Stimulated activated CD4-positive, alpha-beta T cell treated with anti-CD3 and anti-CD28 coated beads, Interleukin-15, amount 100 ng/mL, for 1 hour (primary cell): Measurements from ENCODE around the gene TRIOBP.

Experiments used
- DNase-seq, 2 donors: peaks; one replicate each; pipeline ENCODE4 v3.0.0-alpha.2; 2020; ENCODE audit warnings: low read depth in 1 of 2, low spot score in 1 of 2

The TRIOBP gene

DNA sequence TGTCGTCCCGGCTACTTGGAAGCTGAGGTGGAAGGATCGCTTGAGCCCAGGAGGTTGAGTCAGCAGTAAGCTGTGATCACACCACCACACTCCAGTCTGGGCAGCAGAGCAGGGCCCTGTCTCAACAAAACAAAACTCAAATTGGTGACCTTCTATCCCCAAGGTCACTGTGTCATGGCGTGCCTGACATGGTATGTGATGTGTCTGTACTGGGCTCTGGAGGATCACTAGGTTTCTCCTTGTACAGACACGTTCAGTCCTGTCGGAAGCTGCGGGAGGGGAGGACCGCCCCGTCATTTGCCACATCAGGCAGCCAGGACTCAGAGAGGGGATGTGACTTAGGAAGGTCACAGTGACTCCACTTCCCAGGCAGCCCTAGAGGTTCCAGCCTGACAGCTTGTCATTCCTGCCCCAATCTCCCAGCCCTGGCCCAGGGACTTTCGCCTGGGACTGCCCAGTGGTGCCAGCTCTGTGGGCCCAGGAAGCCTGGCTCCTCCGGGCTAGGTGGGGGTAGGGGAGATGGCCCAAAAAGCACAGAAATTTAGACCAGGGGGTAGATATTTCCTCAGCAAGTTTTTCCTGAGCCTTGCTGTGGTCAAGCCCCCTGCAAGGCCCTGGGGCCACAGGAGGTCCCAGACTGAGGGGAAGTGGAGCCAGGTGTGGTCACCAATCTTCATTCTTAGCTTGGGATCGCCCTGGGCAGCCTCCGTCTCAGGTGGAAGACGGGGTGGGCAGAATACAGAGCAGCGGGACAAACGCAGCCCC is 53.2 kb downstream of the TRIOBP start:
- DNase-seq = no peak

DNA sequence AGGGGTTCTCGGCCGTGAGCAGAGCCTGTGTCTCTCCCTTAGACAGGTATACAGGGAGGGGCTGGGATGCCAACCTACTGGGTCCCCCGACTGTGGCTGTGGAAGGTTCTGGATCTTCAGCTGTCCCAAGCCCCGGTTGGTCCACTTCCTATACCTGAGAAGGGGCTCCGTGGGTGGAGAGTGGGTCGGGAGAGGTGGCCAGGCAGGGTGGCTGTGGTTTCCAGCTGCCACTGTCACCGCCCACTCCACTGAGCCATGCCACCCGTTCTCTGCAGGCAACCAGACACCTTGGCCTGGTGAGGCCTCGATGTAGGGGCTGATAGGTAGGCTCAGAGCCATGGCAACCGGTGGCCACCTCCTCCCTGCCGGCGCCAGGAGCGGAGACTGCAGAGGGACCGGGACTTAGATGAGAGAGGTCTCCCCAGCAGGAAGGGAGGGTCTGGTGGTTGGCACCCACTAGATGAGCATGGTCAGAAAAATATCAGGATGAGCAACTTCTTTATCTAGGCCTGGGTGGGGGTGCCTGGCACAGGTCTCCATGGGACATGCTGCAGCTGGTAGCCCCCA is 53.8 kb downstream of the TRIOBP start:
- DNase-seq = no peak

DNA sequence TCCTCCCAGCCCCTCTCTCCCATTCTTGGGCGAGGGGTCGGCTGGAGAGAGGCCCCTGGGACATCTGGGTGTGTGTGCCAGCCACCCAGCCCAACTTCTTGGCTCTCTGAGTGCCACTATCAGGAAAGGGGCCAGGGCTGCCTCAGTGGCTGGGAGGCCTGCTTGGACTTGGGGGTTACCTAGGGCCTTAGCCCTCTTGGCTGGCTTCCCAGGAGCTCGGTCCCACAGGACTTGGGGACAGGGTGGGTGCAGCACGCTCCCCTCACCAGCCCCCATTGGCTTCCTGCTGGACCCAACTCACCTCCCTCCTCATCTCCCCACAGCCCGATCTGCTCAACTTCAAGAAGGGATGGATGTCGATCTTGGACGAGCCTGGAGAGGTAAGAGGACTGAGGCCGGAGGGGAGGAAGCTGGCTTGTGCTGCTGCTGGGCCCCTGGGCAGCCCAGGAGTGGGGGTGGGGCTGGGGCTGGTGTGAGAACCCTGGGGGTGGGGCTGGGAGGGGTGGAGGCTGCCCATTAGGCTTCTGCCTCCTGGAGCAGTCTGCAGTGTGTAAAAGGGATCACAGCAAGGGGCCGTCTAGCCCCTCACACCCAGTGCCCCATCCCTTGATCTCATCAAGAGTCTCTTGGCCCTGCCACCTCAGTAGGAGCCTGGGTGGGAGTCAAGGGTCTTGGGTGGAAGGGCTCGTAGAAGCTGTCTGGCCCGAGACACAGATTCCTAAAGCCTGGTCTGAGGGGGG is 54.8 kb downstream of the TRIOBP start:
- DNase-seq = no peak

DNA sequence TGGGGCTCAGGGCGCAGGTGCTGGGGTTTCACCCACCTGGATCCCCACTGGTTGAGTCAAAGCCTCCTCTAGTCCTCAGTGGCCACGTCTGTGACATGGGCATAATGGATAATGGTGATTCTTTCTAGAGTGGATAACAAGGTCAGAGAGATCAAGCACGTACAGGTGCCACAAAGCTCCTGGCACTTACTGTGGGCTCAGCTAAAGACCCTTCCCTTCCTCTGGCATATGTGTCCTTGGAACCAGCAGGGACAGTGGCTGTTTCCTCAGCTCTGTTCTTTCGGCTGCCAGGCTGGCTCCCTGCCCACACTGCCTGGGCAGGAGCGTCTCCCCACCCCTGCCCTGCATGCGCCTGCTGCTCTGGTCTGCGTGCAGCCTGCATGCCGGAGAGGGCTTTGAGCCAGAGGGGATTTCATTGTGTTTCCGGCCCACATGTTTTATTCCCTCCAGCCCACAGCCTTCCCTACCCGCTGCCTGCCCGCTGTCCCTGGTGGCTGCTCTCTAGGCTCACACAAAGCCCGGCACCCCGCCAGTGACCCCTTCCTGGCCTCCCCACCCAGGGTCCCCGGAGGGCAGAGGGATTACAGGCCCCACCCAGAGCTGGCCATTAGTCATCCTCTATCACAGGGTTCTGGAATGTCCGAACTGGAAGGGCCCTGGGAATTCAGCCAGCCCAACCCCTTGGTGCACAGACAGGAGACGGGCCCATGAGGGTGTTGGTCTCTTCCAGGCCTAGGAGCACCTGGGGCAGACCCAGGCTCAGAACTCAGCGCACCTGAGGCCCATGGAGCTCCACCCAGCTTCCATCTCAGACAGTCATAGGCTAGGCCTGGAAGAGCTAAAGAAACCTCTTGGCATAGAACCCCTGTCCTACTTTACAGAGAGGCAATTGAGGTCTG is 55.6 kb downstream of the TRIOBP start:
- DNase-seq = no peak

DNA sequence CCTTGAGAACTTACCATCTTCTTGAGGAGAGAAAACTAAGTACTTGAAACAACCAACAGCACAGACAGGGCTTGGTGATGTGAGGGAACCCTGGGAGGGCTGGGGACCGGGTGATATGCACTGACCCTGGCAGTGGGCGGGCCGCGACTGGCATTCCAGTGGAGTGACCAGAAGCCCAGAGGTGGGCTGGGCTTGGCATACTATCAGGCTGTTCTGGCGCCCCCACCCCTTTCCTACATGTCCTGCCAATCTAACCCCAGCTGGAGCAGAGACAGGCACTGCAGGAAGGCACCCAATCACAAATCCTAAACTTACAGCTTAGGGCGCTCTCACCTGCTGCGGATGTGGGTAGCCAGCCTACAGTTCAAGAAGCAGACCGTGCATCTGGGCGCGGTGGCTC is 56.9 kb downstream of the TRIOBP start:
- no peak for DNase-seq

DNA sequence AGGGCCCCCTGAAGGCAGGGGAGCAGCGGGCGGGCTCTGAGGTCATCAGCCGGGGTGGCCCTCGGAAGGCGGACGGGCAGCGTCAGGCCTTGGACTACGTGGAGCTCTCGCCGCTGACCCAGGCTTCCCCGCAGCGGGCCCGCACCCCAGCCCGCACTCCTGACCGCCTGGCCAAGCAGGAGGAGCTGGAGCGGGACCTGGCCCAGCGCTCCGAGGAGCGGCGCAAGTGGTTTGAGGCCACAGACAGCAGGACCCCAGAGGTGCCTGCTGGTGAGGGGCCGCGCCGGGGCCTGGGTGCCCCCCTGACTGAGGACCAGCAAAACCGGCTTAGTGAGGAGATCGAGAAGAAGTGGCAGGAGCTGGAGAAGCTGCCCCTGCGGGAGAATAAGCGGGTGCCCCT is 60.8 kb downstream of the TRIOBP start:
- no peak for DNase-seq

DNA sequence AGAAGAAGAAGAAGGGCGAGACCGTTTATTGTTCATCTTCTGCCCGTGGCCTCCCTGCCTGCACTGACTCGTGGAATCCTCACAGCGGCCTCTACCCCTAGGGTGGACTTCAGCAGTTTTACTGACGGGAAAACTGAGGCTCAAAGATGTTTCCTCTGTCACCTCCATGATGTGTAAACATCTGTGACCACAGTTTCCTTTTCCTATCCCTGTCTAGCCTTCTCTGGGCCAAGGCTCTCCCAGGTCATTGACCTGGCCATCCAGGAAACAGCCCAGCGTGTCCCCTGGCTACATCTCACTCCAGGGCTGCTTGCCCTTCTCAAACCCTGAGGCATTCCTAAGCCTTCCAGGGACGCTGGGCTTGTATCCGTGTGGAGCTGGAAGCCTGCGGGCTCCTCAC is 61.8 kb downstream of the TRIOBP start:
- DNase-seq = no peak

DNA sequence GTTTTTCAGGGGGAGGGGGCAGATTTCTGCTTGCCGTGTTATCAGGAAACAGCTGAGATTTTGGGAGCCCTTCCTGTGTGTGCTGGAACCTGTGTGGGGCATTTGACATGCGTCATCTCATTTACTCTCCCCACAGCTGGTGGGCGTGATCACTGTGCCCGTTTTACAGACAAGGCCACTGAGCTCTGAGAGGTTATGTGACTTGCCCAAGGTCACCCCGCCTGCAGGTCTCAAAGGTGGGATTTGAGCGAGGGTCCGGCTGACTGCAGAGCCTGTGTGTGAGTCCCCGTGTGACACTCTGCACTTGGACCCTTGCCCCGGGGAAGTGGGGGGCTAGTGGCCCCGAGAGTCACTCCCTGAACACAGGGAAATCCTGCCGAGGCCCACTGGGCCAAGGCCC is 62.4 kb downstream of the TRIOBP start:
- no peak for DNase-seq

DNA sequence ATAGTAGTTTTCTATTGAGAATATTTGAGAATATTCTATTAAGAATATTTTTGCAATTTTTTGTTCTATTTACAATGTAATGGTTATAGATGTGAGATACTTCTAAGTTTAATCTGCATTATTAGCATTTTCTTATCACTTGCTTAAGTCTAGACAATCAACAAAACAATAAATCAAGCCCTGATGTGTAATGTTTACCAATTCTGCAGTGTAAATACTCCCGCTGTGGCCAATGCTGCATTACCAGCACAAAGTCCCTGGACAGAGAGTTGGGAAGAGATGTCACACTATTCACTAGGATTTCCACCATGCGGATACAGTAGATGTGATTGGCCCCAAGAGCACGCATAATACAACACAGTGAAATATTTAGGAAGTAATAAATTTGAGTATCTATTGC is 63.3 kb downstream of the TRIOBP start:
- no peak for DNase-seq

DNA sequence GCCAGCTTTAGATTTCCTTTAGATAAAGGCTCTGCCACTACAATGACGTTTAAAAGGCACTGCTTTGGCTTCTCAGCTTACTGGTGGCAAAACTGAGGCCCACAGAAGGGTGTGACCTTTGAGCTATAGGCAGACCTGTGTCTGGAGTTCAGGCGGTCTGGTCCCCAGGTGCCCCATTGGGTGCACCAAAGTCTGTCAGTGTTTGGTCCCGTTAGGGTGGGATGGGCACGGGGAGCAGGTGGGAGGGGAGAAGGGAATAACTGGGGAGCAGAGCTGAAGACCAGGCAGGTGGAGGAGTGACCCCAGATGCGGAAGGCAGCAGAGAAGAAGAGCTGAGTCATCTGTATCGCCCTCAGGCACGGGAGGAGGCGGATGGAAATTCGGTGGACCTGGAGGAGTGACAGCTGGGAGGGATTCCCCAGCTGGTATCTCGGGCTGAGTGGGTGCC is 65.6 kb downstream of the TRIOBP start:
- DNase-seq = no peak

DNA sequence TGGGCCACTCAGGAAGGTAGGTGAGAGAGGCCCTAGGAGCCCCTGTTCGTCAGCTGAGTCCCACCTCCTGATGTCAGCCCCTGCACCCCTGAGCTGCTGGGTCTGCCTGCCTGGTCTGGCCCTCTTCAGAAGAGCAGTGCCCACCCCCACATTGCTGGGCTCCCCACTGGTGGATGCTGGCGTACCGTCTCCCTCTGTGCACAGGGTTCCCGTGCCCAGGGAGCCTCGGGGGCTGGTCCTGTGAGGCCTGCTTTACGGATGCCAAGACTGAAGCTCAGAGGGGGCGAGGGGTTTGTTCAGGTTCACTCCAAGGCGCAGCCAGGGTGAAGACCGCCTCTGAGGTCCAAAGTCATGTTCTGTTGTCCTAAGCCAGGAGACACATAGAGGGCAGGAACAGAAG is 66.2 kb downstream of the TRIOBP start:
- no peak for DNase-seq

DNA sequence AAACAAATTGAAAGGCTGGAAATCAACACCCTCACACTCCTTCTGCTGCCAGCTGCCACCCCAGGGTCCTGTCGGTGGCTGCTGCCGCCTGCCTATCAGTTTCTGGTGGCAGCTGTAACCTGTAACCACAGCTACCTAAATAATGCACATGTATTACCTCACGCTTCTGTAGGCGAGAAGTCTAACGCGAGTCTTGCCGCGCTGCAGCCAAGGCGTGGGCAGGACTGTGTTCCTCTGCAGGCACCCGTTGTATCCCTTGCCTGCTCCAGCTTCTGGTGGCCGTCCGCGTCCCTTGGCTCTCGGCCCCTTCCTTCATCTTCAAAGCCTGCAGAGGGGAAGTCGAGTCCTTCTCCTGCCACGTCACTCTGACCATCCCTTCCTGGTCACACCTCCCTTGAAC is 66.8 kb downstream of the TRIOBP start:
- no peak for DNase-seq

DNA sequence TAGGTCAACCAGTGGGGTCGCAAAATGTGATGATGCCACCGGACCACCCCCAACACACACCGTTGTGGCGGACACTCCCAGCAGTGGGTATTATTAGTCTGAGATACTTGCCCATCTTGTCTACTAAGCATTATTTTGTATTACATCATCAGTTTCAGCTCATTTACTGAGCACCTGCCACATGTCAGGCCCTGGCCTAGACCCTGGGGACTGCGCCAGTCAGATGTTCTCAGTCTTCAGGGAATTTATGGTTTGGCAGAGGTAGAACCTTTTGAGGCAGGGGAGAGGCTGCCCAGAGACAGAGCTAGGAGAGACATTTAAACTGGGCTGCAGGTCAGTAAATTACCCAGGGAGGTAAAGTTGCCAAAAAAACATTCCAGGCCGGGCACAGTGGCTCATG is 67.8 kb downstream of the TRIOBP start:
- DNase-seq = no peak

DNA sequence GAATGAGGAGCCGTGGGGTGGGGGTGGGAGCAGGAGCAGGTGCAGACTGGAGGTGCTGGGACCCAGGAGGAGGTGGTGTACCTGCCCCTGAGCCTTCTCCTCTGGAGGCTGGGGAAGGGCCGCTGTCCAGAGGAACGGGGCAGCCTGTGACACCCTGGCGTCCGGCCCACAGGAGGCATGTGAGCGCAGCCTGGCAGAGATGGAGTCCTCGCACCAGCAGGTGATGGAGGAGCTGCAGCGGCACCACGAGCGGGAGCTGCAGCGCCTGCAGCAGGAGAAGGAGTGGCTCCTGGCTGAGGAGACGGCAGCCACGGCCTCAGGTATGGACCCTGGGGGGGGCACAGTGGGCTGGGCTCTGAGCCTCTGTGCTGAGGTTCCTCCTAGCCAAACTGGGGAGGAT is 68.7 kb downstream of the TRIOBP start:
- no peak for DNase-seq

DNA sequence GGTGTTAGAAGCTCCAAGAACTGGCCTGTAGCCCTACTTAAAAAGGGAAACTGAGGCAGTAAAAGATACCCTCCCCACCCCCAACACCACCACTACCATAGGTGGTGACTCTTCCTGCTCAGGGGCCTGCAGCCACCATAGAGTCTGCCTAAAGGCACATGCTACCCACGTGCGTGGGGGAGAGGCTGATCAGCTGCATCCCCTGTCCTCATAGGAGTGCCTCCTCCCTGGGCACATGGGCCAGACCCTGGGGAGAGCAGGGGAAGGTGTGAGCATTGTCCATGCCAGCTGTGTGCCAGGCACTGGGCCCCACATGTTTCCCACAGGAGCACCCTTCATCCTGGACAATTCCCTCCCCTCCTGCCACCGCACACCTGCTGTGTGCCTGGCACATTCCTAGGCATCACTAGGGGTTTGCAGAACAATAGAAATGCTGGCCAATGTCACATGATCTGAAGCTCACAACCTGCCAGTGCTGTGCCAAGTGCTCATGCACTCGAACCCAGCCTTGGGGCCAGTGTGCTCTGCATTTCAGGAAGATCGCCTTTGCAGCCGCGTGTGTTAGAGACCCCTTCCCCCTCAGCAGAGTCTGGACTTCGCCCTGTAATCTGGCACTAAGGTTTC is 69.2 kb downstream of the TRIOBP start:
- no peak for DNase-seq

DNA sequence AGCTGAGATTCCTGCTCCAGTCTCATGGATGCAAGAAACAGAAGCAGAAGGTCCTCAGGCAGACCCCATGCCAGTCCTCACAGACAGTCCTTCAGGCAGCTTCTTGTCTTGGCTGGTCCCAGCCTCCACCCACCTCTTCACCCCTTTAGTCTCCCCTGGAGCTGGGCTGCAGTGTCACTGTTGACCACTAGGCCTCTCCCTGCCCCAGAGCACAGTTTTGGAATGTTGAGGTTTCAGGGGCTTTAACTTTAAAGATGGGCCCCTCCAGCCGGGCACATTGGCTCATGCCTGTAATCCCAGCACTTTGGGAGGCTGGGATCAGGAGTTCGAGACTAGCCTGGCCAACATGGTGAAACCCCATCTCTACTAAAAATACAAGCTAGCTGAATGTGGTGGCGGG is 71.4 kb downstream of the TRIOBP start:
- no peak for DNase-seq

DNA sequence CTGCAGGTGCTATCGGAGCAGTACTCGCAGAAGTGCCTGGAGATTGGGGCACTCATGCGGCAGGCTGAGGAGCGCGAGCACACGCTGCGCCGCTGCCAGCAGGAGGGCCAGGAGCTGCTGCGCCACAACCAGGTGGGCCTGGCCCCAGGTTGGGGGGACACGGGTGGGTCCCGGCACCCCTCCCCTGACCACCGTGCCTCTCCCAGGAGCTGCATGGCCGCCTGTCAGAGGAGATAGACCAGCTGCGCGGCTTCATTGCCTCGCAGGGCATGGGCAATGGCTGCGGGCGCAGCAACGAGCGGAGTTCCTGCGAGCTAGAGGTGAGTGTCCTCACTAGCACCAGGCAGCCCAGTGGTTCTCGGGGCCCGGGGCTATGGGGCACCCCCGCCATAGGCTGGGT is 72.2 kb downstream of the TRIOBP start:
- no peak for DNase-seq

DNA sequence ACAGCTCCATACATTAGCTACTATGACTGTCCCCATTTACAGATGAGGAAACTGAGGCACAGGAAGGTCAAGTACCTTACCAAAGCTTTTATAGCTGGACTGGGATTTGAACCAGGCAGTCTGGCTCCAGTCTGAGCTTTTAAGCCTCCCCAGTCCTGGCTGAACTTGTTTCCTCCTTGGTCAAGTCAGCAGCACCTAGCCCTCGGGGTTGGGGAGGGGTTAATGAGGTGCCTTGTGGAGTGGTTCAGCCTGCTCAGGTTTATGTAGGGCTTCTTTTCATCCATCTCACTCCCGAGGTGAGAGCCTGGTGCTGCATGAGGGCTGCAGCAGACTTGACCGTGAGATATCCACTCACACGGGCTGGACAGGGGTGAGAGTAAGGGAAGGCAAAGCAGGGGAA is 74.2 kb downstream of the TRIOBP start:
- no peak for DNase-seq

DNA sequence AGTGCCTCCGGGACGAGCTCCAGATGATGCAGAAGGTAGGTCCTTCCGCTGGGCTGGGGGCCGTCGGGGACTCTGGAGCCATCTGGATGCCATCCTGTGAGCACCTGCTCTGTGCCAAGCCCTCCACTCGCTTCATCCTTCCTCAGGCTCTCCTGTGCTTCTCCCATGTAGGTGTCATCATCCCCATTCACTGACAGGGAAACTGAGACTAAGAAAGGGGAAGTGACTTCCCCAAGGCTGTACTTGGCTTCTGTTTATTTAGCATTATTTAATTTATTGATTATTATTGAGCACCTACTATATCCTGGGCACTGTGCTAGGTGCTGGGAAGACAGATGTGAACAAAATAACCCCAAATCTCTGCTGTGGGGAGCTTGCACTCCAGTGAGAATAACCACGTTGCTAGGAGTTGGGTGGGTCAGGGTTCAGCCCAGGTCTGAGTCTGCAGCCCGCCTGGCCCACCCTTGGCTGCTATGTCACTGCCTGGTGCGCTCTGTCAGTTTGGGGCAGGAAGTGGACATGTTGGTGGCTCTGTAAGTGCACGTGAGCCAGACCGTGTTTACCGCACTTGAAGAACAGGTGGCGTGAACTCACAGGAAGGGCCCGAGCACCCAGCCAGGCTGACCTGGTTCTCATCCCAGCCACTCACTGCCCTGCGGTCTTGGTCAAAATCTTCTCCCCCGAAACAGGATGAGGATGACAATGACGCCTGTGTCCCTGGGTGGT is 75.0 kb downstream of the TRIOBP start:
- DNase-seq = no peak

DNA sequence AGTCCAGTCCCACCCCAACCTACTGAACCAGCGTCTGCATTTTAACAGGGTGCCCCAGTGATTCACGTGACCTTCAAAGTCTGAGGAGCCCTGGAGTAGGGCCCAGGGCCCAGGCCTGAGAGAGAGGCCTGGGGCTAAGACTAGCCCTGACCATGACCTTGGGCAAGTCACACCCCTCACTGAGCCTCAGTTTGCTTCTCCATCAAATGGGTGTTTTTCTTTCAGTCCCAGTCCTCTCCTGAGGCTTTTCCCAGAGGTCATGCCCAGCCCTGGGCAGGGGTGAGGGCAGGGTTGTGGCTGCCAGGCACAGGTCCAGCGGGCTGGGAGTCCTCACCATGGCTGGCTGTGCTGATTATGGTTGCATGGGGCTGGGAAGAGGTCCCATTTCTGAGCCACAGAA is 77.9 kb downstream of the TRIOBP start:
- no peak for DNase-seq
